ENCODE measurements around the gene STAG1.

The STAG1 gene

GRCh38 chr3:136631424-136631823 lies 120.8 kb downstream of the STAG1 start:
- ChIA-PET POLR2A (no interaction called here), CTCF (no interaction called here)

GRCh38 chr3:136630915-136631314 lies 121.3 kb downstream of the STAG1 start:
- Histone ChIP-seq H3K4me1 (ENCODE audit: control insufficient read depth, insufficient read depth, low read length) (peaks cover 3% of the 10 kb centered on the region; the same call in 1 of the 2 replicates), H3K4me3 (ENCODE audit: low read depth, low read length) (no peak overlapping the region), H3K36me3 (ENCODE audit: control insufficient read depth in 2 of 2, insufficient read depth in 1 of 2, low read length in 2 of 2) (peaks cover 0 to 3% of the 10 kb centered on the region in 2 experiments; a peak in 1 of 3 replicates), H3K27ac (ENCODE audit: extremely low read depth, low read depth, low read length) (no peak overlapping the region), H3K9me3 (ENCODE audit: control insufficient read depth, insufficient read depth, low read depth, low read length) (no peaks in the 10 kb centered on the region)
- ChIA-PET CTCF (no interaction called here), POLR2A (no interaction called here)
- TF ChIP-seq YY1 (tag by site-specific recombination; IDR thresholded peaks at IDR 0.05) (no peak), INSM2 (tag by site-specific recombination; IDR thresholded peaks at IDR 0.05) (no peak), ZNF26 (tag by site-specific recombination; IDR thresholded peaks at IDR 0.05) (no peak), ZNF518A (tag by site-specific recombination; conservative IDR thresholded peaks at IDR 0.05; ENCODE audit: low read depth) (no peak), ZSCAN23 (tag by site-specific recombination; IDR thresholded peaks at IDR 0.05) (no peak), EGR2 (tag by site-specific recombination; IDR thresholded peaks at IDR 0.05; ENCODE audit: low read depth) (no peak), ZBTB11 (tag by site-specific recombination; conservative IDR thresholded peaks at IDR 0.05; ENCODE audit: low read depth) (no peak), ZNF2 (tag by site-specific recombination; IDR thresholded peaks at IDR 0.05) (no peak), ZNF558 (tag by site-specific recombination; IDR thresholded peaks at IDR 0.05) (no peak), ZNF23 (tag by site-specific recombination; IDR thresholded peaks at IDR 0.05; ENCODE audit: borderline replicate concordance) (no peak), ZNF510 (tag by site-specific recombination; IDR thresholded peaks at IDR 0.05; ENCODE audit: insufficient replicate concordance) (no peak)

More at GRCh38 chr3:136631424-136631823, 120.8 kb downstream of the STAG1 start:
- Histone ChIP-seq H3K27ac (ENCODE audit: extremely low read depth, low read depth, low read length) (no peak overlapping the region), H3K4me1 (ENCODE audit: control insufficient read depth, insufficient read depth, low read length) (peaks cover 3% of the 10 kb centered on the region; the same call in 1 of the 2 replicates), H3K36me3 (ENCODE audit: control insufficient read depth in 2 of 2, insufficient read depth in 1 of 2, low read length in 2 of 2) (peaks cover 0 to 3% of the 10 kb centered on the region in 2 experiments; a peak in 1 of 3 replicates), H3K9me3 (ENCODE audit: control insufficient read depth, insufficient read depth, low read depth, low read length) (no peaks in the 10 kb centered on the region), H3K4me3 (ENCODE audit: low read depth, low read length) (no peak overlapping the region)
- TF ChIP-seq ZNF626 (tag by site-specific recombination; IDR thresholded peaks at IDR 0.05) (no peak), ZNF558 (tag by site-specific recombination; IDR thresholded peaks at IDR 0.05) (peak; percentile 44; the same call in 1 of the 2 replicates)
